ENCODE measurements around the gene MBD4.
"Not testable (repeated sequence)": the region's sequence is repeated elsewhere in the genome, so short reads cannot be mapped to it uniquely, and the experiment has no call there.

- not testable (repeated sequence) for TF ChIP-seq CTCF (IDR thresholded peaks at IDR 0.05); EZH2 (IDR thresholded peaks at IDR 0.05; ENCODE audit: borderline replicate concordance, insufficient read depth, low read depth, low read length, poor library complexity, severe bottlenecking)
Observed at GRCh38 chr3:129485146-129485545, 45.4 kb upstream of the MBD4 start.
